Neuronal stem cell (in vitro differentiated cells): ENCODE data around the gene ITPK1.

ENCODE experiments used
- DNase-seq: peaks from one replicate; pipeline ENCODE4 v3.0.0-alpha.2; 2013; ENCODE audit warnings: low spot score
- H2AFZ ChIP-seq: one replicate; pipeline ENCODE4 v1.6.1; 2013; ENCODE audit warnings: mild to moderate bottlenecking, low read length, inconsistent platforms
- H2AK5ac ChIP-seq: 2 replicates; pipeline ENCODE4 v1.6.1; 2013; ENCODE audit warnings: low read depth, mild to moderate bottlenecking, inconsistent platforms, low read length, moderate library complexity, mixed read lengths
- H2BK120ac ChIP-seq: 2 replicates; pipeline ENCODE4 v1.6.1; 2013; ENCODE audit warnings: low read depth, mild to moderate bottlenecking, inconsistent platforms, low read length, moderate library complexity, mixed read lengths
- H2BK12ac ChIP-seq: one replicate; pipeline ENCODE4 v1.6.1; 2013; ENCODE audit warnings: low read length, inconsistent platforms
- H2BK15ac ChIP-seq: 2 replicates; pipeline ENCODE4 v1.6.1; 2013; ENCODE audit warnings: mild to moderate bottlenecking, low read length, inconsistent platforms, mixed read lengths
- H2BK5ac ChIP-seq: one replicate; pipeline ENCODE4 v1.6.1; 2013; ENCODE audit warnings: inconsistent platforms, mild to moderate bottlenecking, low read length, moderate library complexity
- H3K14ac ChIP-seq: one replicate; pipeline ENCODE4 v1.6.1; 2013; ENCODE audit warnings: low read length, inconsistent platforms
- H3K18ac ChIP-seq: 2 replicates; pipeline ENCODE4 v1.6.1; 2013; ENCODE audit warnings: low read length, inconsistent platforms
- H3K23ac ChIP-seq: 2 replicates; pipeline ENCODE4 v1.6.1; 2013; ENCODE audit warnings: low read depth, mild to moderate bottlenecking, mixed read lengths, low read length, inconsistent platforms; ENCODE audit not compliant: poor library complexity
- H3K27ac ChIP-seq: replicated peaks from 3 replicates; pipeline ENCODE4 v1.5.1; 2013; ENCODE audit warnings: low read length, inconsistent platforms
- H3K27me3 ChIP-seq, 3 experiments: 2 replicates each; pipeline ENCODE4 v1.6.1; 2013; ENCODE audit warnings: low read length in 3 of 3, mild to moderate bottlenecking in 2 of 3, inconsistent platforms in 1 of 3, low read depth in 1 of 3, mixed read lengths in 1 of 3, moderate library complexity in 1 of 3; ENCODE audit not compliant: control insufficient read depth in 3 of 3, insufficient read depth in 3 of 3
- H3K36me3 ChIP-seq, 2 donors: replicated peaks in 1 of 2; 2 replicates each; pipeline ENCODE4 v1.6.1; 2013; ENCODE audit warnings: low read length in 2 of 2; ENCODE audit not compliant: control insufficient read depth in 2 of 2, insufficient read depth in 2 of 2
- H3K4ac ChIP-seq: 2 replicates; pipeline ENCODE4 v1.6.1; 2013; ENCODE audit warnings: inconsistent platforms, mild to moderate bottlenecking, low read length, moderate library complexity
- H3K4me1 ChIP-seq, 2 donors: 1 replicate in 1 of 2; 2 replicates in 1 of 2; pipeline ENCODE4 v1.6.1; 2013; ENCODE audit warnings: low read length in 2 of 2, low read depth in 1 of 2; ENCODE audit not compliant: control insufficient read depth in 2 of 2, insufficient read depth in 1 of 2
- H3K4me2 ChIP-seq: one replicate; pipeline ENCODE4 v1.6.1; 2013; ENCODE audit warnings: mild to moderate bottlenecking, low read length, inconsistent platforms; ENCODE audit not compliant: insufficient read depth, poor library complexity, severe bottlenecking
- H3K4me3 ChIP-seq, 2 donors: 2 replicates each; pipeline ENCODE4 v1.5.1; 2013; ENCODE audit warnings: low read length in 2 of 2, mild to moderate bottlenecking in 2 of 2, inconsistent platforms in 1 of 2, moderate library complexity in 1 of 2
- H3K79me1 ChIP-seq: one replicate; pipeline ENCODE4 v1.6.1; 2013; ENCODE audit warnings: low read depth, mild to moderate bottlenecking, inconsistent platforms, low read length, moderate library complexity
- H3K9ac ChIP-seq: one replicate; pipeline ENCODE4 v1.6.1; 2013; ENCODE audit warnings: mild to moderate bottlenecking, low read depth, low read length, inconsistent platforms; ENCODE audit not compliant: poor library complexity
- H3K9me3 ChIP-seq, 2 donors: replicated peaks in 1 of 2; 2 replicates each; pipeline versions ENCODE3 to v1.6.1; 2013; ENCODE audit warnings: low read length in 2 of 2, mild to moderate bottlenecking in 2 of 2, inconsistent platforms in 1 of 2, low read depth in 1 of 2, mixed read lengths in 1 of 2, moderate library complexity in 1 of 2; ENCODE audit not compliant: control insufficient read depth in 2 of 2, insufficient read depth in 1 of 2
- H4K8ac ChIP-seq: one replicate; pipeline ENCODE4 v1.6.1; 2013; ENCODE audit warnings: low read depth, mild to moderate bottlenecking, inconsistent platforms, low read length, moderate library complexity
- H4K91ac ChIP-seq: one replicate; pipeline ENCODE4 v1.6.1; 2013; ENCODE audit warnings: low read length, low read depth, mild to moderate bottlenecking, inconsistent platforms; ENCODE audit not compliant: poor library complexity
- WGBS, 2 donors: extraction: QIAGEN DNeasy Blood & Tissue Kit; methylation state at CpG; one replicate each; pipeline ENCODE4 v1.1.7; 2013; ENCODE audit warnings: missing lambda C conversion rate in 2 of 2, mixed read lengths in 1 of 2; ENCODE audit not compliant: insufficient read length in 2 of 2, insufficient replicate concordance in 1 of 2; ENCODE audit errors: extremely low coverage in 2 of 2; 5-methylcytosine and 5-hydroxymethylcytosine counted together

ITPK1 gene

GRCh38 chr14:92922155-92922735 is 193.5 kb downstream of the ITPK1 start:
- H2AFZ ChIP-seq, result peak overlapping the region; percentile 91
- no peak overlapping the region for H2BK5ac ChIP-seq
- H3K4ac ChIP-seq, result no peak overlapping the region
- no CpG with 5 or more reads among the region's 4 CpGs for WGBS, 2 donors
- no peaks in the 10 kb centered on the region for H3K79me1 ChIP-seq
- peak overlapping the region; percentile 51 for H3K9ac ChIP-seq
- peak overlapping the region; percentile 92 for H3K4me2 ChIP-seq
- H3K4me1 ChIP-seq, result peaks cover 2 to 3% of the 10 kb centered on the region in 2 donors
- H2BK15ac ChIP-seq, result no peak overlapping the region
- H3K14ac ChIP-seq, result no peak overlapping the region
- no peak overlapping the region for H2BK120ac ChIP-seq
- no peak overlapping the region for H3K23ac ChIP-seq
- no peak overlapping the region for H3K18ac ChIP-seq
- H2AK5ac ChIP-seq, result no peak overlapping the region
- H2BK12ac ChIP-seq, result no peak overlapping the region
- peak overlapping the region; percentile 50 to 83 for H3K4me3 ChIP-seq
- H4K91ac ChIP-seq, result no peak overlapping the region
- peaks cover 0 to 2% of the 10 kb centered on the region in 2 donors for H3K9me3 ChIP-seq
- H3K27me3 ChIP-seq, result peaks cover 0 to 51% (median 23%) of the 10 kb centered on the region in 3 experiments
- H4K8ac ChIP-seq, result no peak overlapping the region
- DNase-seq, result no peak
- no peaks in the 10 kb centered on the region for H3K36me3 ChIP-seq
- no peak overlapping the region for H3K27ac ChIP-seq

GRCh38 chr14:92920001-92920400 is 195.7 kb downstream of the ITPK1 start:
- H3K27me3 ChIP-seq, result peaks cover 0 to 57% (median 21%) of the 10 kb centered on the region in 3 experiments
- H3K4me2 ChIP-seq, result no peak overlapping the region

GRCh38 chr14:92917956-92918355 is 197.8 kb downstream of the ITPK1 start:
- no peak overlapping the region for H2BK12ac ChIP-seq
- no peak overlapping the region for H2AK5ac ChIP-seq
- no peaks in the 10 kb centered on the region for H3K36me3 ChIP-seq
- H3K18ac ChIP-seq, result no peak overlapping the region
- no peak overlapping the region for H2BK5ac ChIP-seq
- no CpG with 5 or more reads among the region's 7 CpGs for WGBS, 2 donors
- H2BK120ac ChIP-seq, result no peak overlapping the region
- H3K4ac ChIP-seq, result no peak overlapping the region
- no peak overlapping the region for H2BK15ac ChIP-seq
- H4K91ac ChIP-seq, result no peak overlapping the region
- H2AFZ ChIP-seq, result no peak overlapping the region
- H3K23ac ChIP-seq, result no peak overlapping the region
- no peak overlapping the region for H4K8ac ChIP-seq
- peaks cover 0 to 45% (median 16%) of the 10 kb centered on the region in 3 experiments for H3K27me3 ChIP-seq
- H3K14ac ChIP-seq, result no peak overlapping the region
- H3K9ac ChIP-seq, result no peak overlapping the region
- no peak overlapping the region for H3K27ac ChIP-seq
- DNase-seq, result no peak
- no peak overlapping the region for H3K4me2 ChIP-seq
- peaks cover 0 to 3% of the 10 kb centered on the region in 2 donors for H3K9me3 ChIP-seq
- peaks cover 0 to 2% of the 10 kb centered on the region in 2 donors for H3K4me1 ChIP-seq
- H3K79me1 ChIP-seq, result no peaks in the 10 kb centered on the region
- no peak overlapping the region for H3K4me3 ChIP-seq

More at GRCh38 chr14:92920001-92920400, 195.7 kb downstream of the ITPK1 start:
- H3K23ac ChIP-seq, result no peak overlapping the region
- H3K4ac ChIP-seq, result no peak overlapping the region
- no peak overlapping the region for H3K27ac ChIP-seq
- no peak overlapping the region for H4K8ac ChIP-seq
- H2AFZ ChIP-seq, result no peak overlapping the region
- no CpG with 5 or more reads among the region's 15 CpGs for WGBS, 2 donors
- no peak overlapping the region for H3K9ac ChIP-seq
- DNase-seq, result no peak
- peak overlapping the region in 1 of 2 donors; percentile 10 for H3K4me3 ChIP-seq
- no peaks in the 10 kb centered on the region for H3K36me3 ChIP-seq
- H3K9me3 ChIP-seq, result peaks cover 0 to 2% of the 10 kb centered on the region in 2 donors
- H2AK5ac ChIP-seq, result no peak overlapping the region
- no peak overlapping the region for H4K91ac ChIP-seq
- H3K18ac ChIP-seq, result no peak overlapping the region
- no peak overlapping the region for H2BK15ac ChIP-seq
- H2BK5ac ChIP-seq, result no peak overlapping the region
- H3K14ac ChIP-seq, result no peak overlapping the region
- H3K79me1 ChIP-seq, result no peaks in the 10 kb centered on the region
- peaks cover 2 to 3% of the 10 kb centered on the region in 2 donors for H3K4me1 ChIP-seq
- no peak overlapping the region for H2BK120ac ChIP-seq
- H2BK12ac ChIP-seq, result no peak overlapping the region

GRCh38 chr14:92917041-92917940 is 198.4 kb downstream of the ITPK1 start:
- Histone ChIP-seq H3K4me3 (no peak overlapping the region), H2BK120ac (no peak overlapping the region), H3K4me1 (no peaks in the 10 kb centered on the region), H2BK5ac (no peak overlapping the region), H2BK15ac (no peak overlapping the region), H3K18ac (no peak overlapping the region), H4K91ac (no peak overlapping the region), H3K4ac (no peak overlapping the region), H3K4me2 (no peak overlapping the region), H3K36me3 (no peaks in the 10 kb centered on the region), H3K9ac (no peak overlapping the region), H4K8ac (no peak overlapping the region), H3K9me3 (peaks cover 0 to 6% of the 10 kb centered on the region in 2 donors), H2BK12ac (no peak overlapping the region), H3K14ac (no peak overlapping the region), H3K79me1 (no peaks in the 10 kb centered on the region), H3K23ac (peak overlapping the region; percentile 40), H3K27me3 (peaks cover 0 to 40% (median 16%) of the 10 kb centered on the region in 3 experiments), H2AFZ (no peak overlapping the region), H2AK5ac (no peak overlapping the region), H3K27ac (no peak overlapping the region)
- no peak for DNase-seq
- no CpG with 5 or more reads among the region's 14 CpGs for WGBS, 2 donors
